GM10266 (cell line): ENCODE data around the gene METTL25B.

ENCODE experiments used
- DNase-seq: peaks from one replicate; pipeline ENCODE4 v3.0.0; 2012; ENCODE audit errors: extremely low spot score
- CTCF ChIP-seq: IDR thresholded peaks from 2 replicates; pipeline ENCODE4 v1.5.1; 2012; ENCODE audit warnings: mild to moderate bottlenecking, low read depth; ENCODE audit not compliant: control insufficient read depth, insufficient read depth; ENCODE audit errors: missing control alignments

The METTL25B gene

GRCh38 chr1:156712626-156713025 is 15.6 kb upstream of the METTL25B start:
- no peak for DNase-seq
- TF ChIP-seq CTCF: no peak

DNA sequence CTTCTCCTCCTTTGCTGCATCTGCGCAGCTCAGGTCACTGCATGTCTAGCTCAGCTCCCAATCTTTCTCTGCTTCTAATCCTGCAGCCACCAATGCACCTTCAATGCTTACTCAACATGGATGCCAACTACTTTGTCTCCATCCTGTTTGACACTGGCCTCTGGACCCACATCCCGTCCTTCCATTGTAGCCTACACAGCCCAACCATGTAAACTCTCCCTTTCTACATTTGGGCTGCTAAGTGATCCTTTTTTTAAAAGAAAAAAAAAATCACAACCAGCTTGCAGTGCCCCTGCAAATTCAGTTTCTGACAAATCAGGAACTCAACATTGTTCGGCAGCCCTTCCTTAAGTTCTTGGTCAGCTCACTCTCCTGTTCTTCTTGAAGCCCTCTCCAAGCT is 13.4 kb upstream of the METTL25B start:
- no peak for TF ChIP-seq CTCF
- no peak for DNase-seq

GRCh38 chr1:156717351-156717750 is 10.9 kb upstream of the METTL25B start:
- DNase-seq: no peak
- TF ChIP-seq CTCF: no peak

DNA sequence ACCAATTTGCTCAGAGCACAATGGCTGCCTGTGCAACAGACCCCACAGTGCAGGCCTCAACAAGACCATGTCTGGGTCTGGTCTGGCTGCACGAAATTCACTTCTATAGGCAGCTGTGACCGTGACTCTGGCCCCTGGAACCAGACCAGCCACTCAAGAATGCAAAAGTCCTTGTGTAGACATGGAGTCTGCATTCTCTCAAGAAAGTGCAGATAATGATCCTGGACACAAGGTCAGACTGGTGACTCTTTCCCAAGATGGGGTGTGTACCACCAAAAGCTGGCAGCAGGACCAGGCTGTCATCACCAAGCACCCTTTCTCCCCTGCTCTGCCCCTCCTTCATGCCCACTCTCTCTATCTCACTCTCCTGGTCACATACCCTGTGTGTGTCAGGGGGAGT is 7.1 kb upstream of the METTL25B start:
- no peak for DNase-seq
- no peak for TF ChIP-seq CTCF

DNA sequence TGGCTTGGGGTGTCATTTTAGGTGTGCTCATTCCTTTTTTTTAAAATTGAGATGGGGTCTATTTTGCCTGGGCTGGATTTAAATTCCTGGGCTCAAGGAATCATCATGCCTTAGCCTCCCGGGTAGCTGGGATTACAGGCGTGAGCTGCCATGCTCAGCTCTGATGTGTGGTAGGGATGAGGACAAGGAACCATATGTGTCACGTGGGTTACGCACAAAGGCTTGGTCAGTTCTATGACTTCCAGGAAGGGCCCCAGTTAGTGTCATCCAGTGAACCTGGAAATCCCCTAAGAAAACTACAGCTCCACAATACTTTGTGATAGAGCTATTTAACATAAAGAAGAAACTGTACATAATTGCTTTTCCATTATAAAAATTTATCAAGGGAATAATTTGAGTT is 6.7 kb upstream of the METTL25B start:
- DNase-seq: no peak
- no peak for TF ChIP-seq CTCF

DNA sequence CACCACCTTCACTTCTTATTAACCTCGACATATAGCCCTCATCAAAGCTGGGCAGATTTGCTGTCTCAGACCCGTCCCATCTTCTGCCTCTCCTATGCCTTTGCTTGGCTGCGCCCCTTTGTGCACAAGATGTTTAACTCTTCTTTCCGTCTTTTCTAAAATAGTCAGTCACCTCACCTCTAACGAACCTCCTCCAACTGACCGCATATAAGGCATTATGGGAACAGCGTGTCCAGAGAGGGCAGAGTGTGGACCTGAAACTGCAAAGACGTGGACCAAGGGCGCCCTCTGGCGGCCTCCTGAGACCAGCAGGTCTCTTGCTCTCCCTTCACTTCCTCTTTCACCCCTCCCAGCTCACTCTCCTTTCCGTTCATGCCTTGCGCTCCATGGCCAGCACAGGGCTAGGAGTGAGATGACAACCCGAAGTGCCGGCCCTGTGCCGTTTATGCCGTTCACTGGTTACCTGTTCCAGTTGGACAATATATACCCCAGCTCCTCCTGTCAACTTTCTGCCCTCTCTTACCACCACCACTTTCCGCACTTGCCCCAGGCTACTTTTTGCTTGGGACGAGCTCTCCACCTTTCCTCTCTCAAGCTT is 2.5 kb upstream of the METTL25B start:
- DNase-seq: peak; percentile 85
- peak; percentile 93 for TF ChIP-seq CTCF

DNA sequence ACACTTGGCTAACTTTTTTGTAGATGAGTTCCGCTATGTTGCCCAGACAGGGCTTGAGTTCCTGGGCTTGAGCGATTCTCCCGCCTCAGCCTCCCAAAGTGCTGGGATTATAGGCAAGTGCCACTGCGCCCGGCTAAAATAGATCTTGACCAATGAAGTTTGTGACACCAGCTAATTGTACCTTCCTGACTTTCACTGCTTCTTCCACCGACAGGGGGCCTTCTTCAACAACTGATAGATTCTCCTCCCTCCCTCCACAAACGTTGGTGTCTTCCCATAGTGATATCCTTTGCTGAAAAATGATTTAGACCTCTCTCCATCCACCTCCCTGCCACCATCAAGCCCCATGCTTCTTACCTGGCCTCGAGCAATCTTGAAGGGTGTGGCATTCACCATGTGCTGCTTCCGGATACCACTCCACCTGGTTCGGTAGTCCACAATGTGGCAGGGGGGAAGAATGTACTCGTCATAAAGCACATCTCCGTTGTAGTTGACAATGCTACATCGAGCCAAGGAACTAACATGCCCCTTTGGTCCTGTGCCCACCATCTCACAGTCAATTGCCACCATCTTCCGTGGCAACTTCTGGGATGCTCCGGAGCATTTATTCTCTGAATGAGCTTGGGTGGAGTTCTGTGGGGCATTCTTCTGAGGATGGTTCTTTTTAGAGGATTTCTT is 1.6 kb upstream of the METTL25B start:
- peak; percentile 77 for TF ChIP-seq CTCF
- DNase-seq: peak; percentile 77
